NCI-H146 treated with DMSO at 0.1 percent for 48 hours (cell line): ENCODE measurements around the gene AVPR1B.

Source experiments
- DNase-seq: peaks from one replicate; lab custom pipeline; 2025; ENCODE audit not compliant: unreplicated experiment; lab: John Stamatoyannopoulos, UW

AVPR1B gene, protein sequence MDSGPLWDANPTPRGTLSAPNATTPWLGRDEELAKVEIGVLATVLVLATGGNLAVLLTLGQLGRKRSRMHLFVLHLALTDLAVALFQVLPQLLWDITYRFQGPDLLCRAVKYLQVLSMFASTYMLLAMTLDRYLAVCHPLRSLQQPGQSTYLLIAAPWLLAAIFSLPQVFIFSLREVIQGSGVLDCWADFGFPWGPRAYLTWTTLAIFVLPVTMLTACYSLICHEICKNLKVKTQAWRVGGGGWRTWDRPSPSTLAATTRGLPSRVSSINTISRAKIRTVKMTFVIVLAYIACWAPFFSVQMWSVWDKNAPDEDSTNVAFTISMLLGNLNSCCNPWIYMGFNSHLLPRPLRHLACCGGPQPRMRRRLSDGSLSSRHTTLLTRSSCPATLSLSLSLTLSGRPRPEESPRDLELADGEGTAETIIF

GRCh38 chr1:206117151-206117948 lies at the start of gene AVPR1B:
TSS of gene AVPR1B (minus strand) at chr1:206117388. CDS start at chr1:206116890, 498 bp downstream.
- DNase-seq: peak; percentile 53

DNA sequence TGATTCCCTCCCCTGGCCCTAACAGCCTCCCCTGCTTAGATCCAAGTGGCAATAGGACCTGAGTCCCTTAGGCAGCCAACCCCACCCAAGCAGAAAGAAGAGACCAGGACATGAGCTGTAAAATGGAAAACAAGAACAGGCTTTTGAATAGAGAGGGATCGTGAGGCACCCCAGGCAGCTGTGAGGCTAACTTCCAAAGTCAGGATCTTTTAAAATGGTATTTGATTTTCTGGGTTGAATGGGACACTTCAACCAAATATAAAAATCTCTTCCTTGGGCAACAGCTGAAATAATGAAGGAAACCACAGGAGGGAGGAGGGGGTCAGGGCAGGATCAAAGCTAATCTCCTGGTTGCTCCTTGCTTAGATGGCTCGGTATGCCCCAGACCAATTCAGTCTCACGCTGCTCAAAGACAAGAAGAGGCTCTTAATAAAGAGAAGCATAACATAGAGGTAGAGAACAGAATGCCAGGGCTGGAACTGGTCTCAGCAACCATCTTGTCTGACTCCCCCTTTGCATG lies 28.6 kb upstream of the AVPR1B start:
- DNase-seq: no peak

DNA sequence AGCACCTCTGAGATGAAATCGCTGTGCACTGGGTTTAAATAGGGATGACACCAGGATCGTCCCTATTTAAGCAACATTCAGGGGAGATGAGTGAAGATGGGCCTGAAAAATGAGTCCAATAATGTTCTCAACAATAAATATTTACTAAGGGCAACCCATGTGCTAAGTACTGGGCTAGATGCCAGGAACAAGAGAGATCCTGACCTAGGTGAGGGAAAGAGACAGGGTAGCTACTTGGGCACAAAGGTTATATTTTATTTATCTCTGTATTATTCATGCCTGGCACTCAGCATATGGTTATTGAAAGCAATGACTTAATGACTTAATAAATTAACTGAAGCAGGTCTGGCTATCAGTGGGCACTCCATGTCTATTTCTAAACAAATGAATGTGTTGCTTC lies 27.4 kb upstream of the AVPR1B start:
- DNase-seq: no peak

DNA sequence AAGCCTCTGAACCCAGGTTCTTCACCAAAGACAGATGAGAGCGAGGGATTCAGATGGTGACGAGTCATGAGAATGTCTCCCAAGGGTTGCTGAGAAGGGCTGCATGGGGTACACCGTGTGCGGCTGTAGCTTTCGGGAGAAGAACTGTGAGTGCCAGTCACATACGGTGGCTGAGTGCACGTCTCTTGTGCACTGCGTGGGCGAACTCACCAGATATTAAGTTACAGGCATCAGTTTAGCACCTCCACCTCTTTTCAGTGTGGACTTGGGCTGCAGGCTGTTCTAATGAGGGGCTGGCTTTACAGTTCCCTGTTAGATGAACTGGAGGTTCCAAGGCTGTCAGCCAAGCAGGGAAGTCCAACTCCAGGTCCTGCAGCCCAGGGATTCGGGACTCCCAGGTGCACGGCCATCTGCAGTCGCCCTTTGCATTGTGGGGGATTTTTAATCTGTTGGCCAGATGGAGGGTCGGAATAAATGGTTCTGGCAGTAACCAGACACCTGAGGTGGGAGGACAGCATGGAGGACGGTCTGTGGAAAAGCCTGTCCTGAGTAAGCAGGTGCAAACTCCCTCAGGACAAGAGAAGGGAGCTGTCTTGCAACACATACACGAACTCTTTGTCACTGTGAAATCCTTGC lies 26.5 kb upstream of the AVPR1B start:
- no peak for DNase-seq

DNA sequence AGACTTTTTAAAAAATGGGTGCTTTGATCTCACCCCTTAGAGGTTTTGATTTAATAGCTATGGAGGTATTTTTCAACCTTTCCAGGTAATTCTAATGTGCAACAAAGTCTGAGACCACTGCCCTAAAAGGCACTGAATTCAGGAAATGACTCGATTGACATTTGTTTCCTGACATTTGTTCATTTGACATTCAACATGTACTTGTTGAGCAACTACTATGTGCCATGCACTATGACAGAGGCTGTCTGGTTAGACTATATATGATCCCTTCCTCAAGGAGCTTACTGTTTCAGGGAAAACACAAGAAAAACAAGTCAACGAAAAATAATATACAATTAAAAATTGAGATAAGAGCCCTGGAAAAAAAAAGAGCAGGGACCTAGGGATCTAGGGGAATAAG lies 25.6 kb upstream of the AVPR1B start:
- no peak for DNase-seq

GRCh38 chr1:206142011-206142410 lies 24.8 kb upstream of the AVPR1B start:
- DNase-seq: no peak

DNA sequence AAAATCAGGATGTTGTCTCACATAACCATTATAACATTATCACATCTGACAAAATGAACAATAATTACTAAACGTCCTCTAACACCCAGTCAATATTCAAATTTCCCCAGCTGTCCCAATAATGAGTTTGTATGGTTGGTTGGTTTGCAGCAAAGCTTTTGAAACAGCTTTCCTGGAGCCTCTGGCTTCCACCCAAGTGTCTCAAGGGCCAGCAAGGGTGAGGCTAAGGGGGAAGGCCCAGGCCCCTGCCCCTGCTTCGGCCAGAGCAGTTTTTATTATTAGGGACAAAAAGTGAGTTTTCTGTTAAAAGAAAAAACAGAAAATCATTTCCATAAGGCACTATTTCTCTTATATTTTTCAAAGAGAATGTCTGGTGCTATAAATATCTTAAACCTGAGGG lies 19.1 kb upstream of the AVPR1B start:
- DNase-seq: no peak

DNA sequence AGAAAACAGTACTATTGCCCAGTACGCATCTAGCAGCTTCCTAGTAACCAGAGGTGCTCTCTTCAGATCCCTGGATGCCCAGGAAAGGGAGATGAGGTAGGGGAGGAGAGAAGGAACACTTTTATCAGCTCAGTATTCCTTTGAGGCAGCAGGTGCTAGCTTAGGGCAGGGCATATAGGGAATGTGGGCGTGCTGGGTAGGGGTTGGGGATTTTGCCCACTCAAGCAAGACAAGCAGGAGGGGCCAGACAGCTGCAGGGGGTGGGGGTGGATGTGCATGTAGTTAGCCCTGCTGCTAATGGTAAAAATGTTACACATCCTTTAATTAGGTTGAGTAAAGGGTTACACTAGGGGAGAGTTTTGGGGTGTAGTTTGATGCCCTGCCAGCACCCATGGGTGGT lies 18.1 kb upstream of the AVPR1B start:
- no peak for DNase-seq

GRCh38 chr1:206133751-206134415 lies 16.7 kb upstream of the AVPR1B start:
- DNase-seq: no peak

DNA sequence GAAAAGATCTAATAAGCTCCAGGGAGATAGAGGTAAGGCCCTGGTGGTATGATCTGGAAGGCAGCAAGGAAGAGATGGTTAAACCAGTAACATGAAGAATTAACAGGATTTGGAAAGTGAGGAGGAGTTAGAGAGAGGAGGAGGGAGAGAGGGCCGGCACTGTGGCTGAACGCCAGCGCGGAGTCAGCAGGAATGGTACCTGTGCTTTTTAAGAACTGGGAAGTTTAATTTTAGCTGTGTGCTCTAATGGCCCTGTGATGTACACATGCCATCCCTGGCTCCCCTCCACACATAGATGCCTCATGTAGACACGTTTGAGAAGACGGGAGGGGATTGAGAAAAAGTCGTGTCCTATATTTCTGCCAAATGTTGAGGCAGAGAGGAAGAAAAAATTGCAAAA lies 13.8 kb upstream of the AVPR1B start:
- DNase-seq: no peak

GRCh38 chr1:206128196-206128595 lies 11.0 kb upstream of the AVPR1B start:
- DNase-seq: no peak

GRCh38 chr1:206127336-206127735 lies 10.1 kb upstream of the AVPR1B start:
- DNase-seq: no peak

GRCh38 chr1:206125346-206125745 lies 8.2 kb upstream of the AVPR1B start:
- no peak for DNase-seq

DNA sequence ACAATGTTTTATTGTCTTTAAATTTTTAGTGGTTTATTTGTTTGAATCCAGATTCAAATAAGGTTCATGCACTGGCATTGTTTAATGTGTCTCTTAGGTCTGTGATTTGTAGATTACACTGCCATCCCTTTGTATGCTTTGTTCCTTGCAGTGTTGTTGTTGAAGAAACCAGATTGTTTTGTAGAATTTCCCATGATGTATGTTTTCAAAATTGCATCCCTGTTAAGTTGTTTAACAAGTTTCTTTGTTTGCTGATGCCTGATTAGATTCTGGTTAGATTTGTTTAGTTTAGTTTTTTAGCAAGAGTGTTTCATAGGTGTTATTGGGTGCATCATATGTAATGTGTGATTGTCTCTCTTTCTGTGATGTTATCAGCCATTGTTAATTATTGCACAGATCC lies 5.5 kb upstream of the AVPR1B start:
- no peak for DNase-seq

- DNase-seq: no peak
Measured at GRCh38 chr1:206121269-206121668, 4.1 kb upstream of the AVPR1B start.

- DNase-seq: no peak
Measured at GRCh38 chr1:206120406-206120805, 3.2 kb upstream of the AVPR1B start.

GRCh38 chr1:206116873-206117150 lies 376 bp downstream of the AVPR1B start:
- DNase-seq: no peak

DNA sequence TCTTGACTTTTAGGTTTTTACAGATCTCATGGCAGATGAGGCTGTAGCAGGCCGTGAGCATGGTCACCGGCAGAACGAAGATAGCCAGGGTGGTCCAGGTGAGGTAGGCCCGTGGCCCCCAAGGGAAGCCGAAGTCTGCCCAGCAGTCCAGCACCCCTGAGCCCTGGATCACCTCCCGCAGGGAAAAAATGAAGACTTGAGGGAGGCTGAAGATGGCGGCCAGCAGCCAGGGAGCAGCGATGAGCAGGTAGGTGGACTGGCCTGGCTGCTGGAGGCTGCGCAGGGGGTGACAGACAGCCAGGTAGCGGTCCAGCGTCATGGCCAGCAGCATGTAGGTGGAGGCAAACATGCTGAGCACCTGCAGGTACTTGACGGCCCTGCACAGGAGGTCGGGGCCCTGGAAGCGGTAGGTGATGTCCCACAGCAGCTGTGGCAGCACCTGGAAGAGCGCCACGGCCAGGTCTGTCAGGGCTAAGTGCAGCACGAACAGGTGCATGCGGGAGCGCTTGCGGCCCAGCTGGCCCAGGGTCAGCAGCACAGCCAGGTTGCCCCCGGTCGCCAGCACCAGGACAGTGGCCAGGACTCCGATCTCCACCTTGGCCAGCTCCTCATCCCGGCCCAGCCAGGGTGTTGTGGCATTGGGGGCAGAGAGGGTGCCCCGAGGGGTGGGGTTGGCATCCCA lies 856 bp downstream of the AVPR1B start:
- peak; percentile 18 for DNase-seq

- DNase-seq: no peak
Measured at GRCh38 chr1:206115791-206116190, 1.4 kb downstream of the AVPR1B start.
